ENCODE results near the gene PPIA.

DNA sequence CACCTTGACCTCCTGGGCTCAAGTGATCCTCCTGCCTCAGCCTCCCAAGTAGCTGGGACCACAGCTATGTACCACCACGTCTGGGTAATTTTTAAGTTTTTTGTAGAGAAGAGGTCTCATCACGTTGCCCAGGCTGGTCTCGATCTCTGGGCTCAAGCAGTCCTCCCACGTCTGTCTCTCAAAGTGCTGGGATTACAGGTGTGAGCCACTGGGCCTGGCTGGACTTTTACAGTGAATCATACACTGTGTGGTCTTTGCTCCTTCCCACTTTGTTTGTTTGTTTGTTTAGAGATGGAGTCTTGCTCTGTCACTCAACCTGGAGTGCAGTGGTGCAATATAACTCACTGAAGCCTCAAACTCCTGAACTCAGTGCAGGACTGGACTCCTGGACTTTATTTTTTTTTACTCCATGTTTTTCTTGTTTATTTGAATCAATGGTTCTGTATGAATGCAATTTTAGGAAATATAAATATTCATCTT, 12.5 kb downstream of the PPIA start:
- TF ChIP-seq ZNF274 (IDR thresholded peaks at IDR 0.05; ENCODE audit: low read depth, low read length) (no peak), YY1 (IDR thresholded peaks at IDR 0.05; ENCODE audit: insufficient read depth, insufficient read length) (no peak), SUZ12 (IDR thresholded peaks at IDR 0.05; ENCODE audit: extremely low read depth, insufficient read depth, insufficient read length) (no peak)

Data from NT2/D1 (cell line).